Mesenchymal stem cell (in vitro differentiated cells and primary cell): ENCODE results near the gene ABHD3. TPM values are rescaled to one million over a fixed set of nuclear protein-coding genes. Genes with fewer than 3 reads are reported as not detected.

Experiments used
- DNase-seq: peaks from one replicate; pipeline ENCODE4 v3.0.0-alpha.2; 2013
- H2AFZ ChIP-seq: one replicate; pipeline ENCODE4 v1.6.1; 2013; ENCODE audit warnings: low read depth, mild to moderate bottlenecking, control low read depth, inconsistent platforms, low read length, moderate library complexity
- H2AK5ac ChIP-seq: 2 replicates; pipeline ENCODE4 v1.6.1; 2013; ENCODE audit warnings: low read length, moderate library complexity, mild to moderate bottlenecking, inconsistent platforms; ENCODE audit not compliant: severe bottlenecking
- H2BK120ac ChIP-seq: one replicate; pipeline ENCODE4 v1.6.1; 2013; ENCODE audit warnings: low read depth, mild to moderate bottlenecking, inconsistent platforms, low read length, moderate library complexity
- H2BK12ac ChIP-seq, 2 experiments: one replicate each; pipeline ENCODE4 v1.6.1; 2013; ENCODE audit warnings: inconsistent platforms in 2 of 2, low read length in 2 of 2, mild to moderate bottlenecking in 2 of 2, moderate library complexity in 2 of 2, control low read depth in 1 of 2
- H2BK15ac ChIP-seq: one replicate; pipeline ENCODE4 v1.6.1; 2013; ENCODE audit warnings: mild to moderate bottlenecking, low read depth, inconsistent platforms; ENCODE audit not compliant: poor library complexity, severe bottlenecking
- H2BK5ac ChIP-seq: 2 replicates; pipeline ENCODE4 v1.6.1; 2013; ENCODE audit warnings: low read depth, mild to moderate bottlenecking, low read length, control low read depth, inconsistent platforms; ENCODE audit not compliant: poor library complexity, severe bottlenecking
- H3K14ac ChIP-seq, 2 experiments: one replicate each; pipeline ENCODE4 v1.6.1; 2013; ENCODE audit warnings: inconsistent platforms in 2 of 2, low read length in 2 of 2, control low read depth in 1 of 2, mild to moderate bottlenecking in 1 of 2, moderate library complexity in 1 of 2
- H3K18ac ChIP-seq, 2 experiments: one replicate each; pipeline ENCODE4 v1.6.1; 2013; ENCODE audit warnings: inconsistent platforms in 2 of 2, low read length in 2 of 2, control low read depth in 1 of 2, low read depth in 1 of 2, mild to moderate bottlenecking in 1 of 2
- H3K23ac ChIP-seq, 2 experiments: one replicate each; pipeline ENCODE4 v1.6.1; 2013; ENCODE audit warnings: inconsistent platforms in 2 of 2, low read length in 2 of 2, mild to moderate bottlenecking in 2 of 2, moderate library complexity in 2 of 2, control low read depth in 1 of 2
- H3K27ac ChIP-seq: 2 replicates; pipeline ENCODE4 v1.5.1; 2013; ENCODE audit warnings: mild to moderate bottlenecking, moderate library complexity, low read length, control low read depth, inconsistent platforms; ENCODE audit not compliant: poor library complexity, severe bottlenecking
- H3K27me3 ChIP-seq, 2 experiments: 2 replicates each; pipeline versions ENCODE4 v1.6.1 to v1.7.0; 2013; ENCODE audit warnings: low read length in 2 of 2, mild to moderate bottlenecking in 2 of 2, moderate library complexity in 2 of 2, control low read depth in 1 of 2, inconsistent platforms in 1 of 2; ENCODE audit not compliant: control insufficient read depth in 1 of 2, insufficient read depth in 1 of 2
- H3K36me3 ChIP-seq, 2 experiments: 2 replicates each; pipeline versions ENCODE4 v1.6.1 to v1.7.0; 2013; ENCODE audit warnings: low read length in 2 of 2, control low read depth in 1 of 2, inconsistent platforms in 1 of 2, low read depth in 1 of 2, mild to moderate bottlenecking in 1 of 2; ENCODE audit not compliant: insufficient read depth in 2 of 2, control insufficient read depth in 1 of 2
- H3K4ac ChIP-seq, 2 experiments: one replicate each; pipeline ENCODE4 v1.6.1; 2013; ENCODE audit warnings: inconsistent platforms in 2 of 2, low read length in 2 of 2, mild to moderate bottlenecking in 2 of 2, moderate library complexity in 2 of 2, control low read depth in 1 of 2, low read depth in 1 of 2
- H3K4me1 ChIP-seq: 2 replicates; pipeline ENCODE4 v1.6.1; 2013; ENCODE audit warnings: low read depth, low read length, control low read depth; ENCODE audit not compliant: control insufficient read depth, insufficient read depth
- H3K4me2 ChIP-seq: 2 replicates; pipeline ENCODE4 v1.6.1; 2013; ENCODE audit warnings: low read length, mild to moderate bottlenecking, inconsistent platforms; ENCODE audit not compliant: poor library complexity, severe bottlenecking
- H3K4me3 ChIP-seq, 2 experiments: 2 replicates each; pipeline versions ENCODE4 v1.5.1 to v1.7.0; 2013; ENCODE audit warnings: low read length in 2 of 2, mild to moderate bottlenecking in 2 of 2, control low read depth in 1 of 2, low read depth in 1 of 2; ENCODE audit not compliant: insufficient read depth in 1 of 2
- H3K79me1 ChIP-seq: replicated peaks from 2 replicates; pipeline ENCODE4 v1.6.1; 2013; ENCODE audit warnings: mild to moderate bottlenecking, control low read depth, low read length, inconsistent platforms; ENCODE audit not compliant: poor library complexity, severe bottlenecking
- H3K9ac ChIP-seq: 2 replicates; pipeline ENCODE4 v1.7.0; 2013; ENCODE audit warnings: mild to moderate bottlenecking, low read length, moderate library complexity
- H3K9me3 ChIP-seq: 2 replicates; pipeline ENCODE4 v1.7.0; 2013; ENCODE audit warnings: mild to moderate bottlenecking, low read length; ENCODE audit not compliant: control insufficient read depth
- H4K8ac ChIP-seq: one replicate; pipeline ENCODE4 v1.6.1; 2013; ENCODE audit warnings: inconsistent platforms, mild to moderate bottlenecking, low read length, moderate library complexity
- H4K91ac ChIP-seq: one replicate; pipeline ENCODE4 v1.6.1; 2013; ENCODE audit warnings: mild to moderate bottlenecking, low read length, inconsistent platforms
- WGBS: methylation state at CpG from one replicate; pipeline ENCODE4 v1.1.7; 2013; ENCODE audit warnings: mixed read lengths; 5-methylcytosine and 5-hydroxymethylcytosine counted together
- polyA plus RNA-seq, 2 experiments: library from polyadenylated mRNA; stranded (reverse); fragments of 200-250 nt; gene quantifications; one replicate each; pipeline ENCODE4 v1.2.3, GENCODE V29; 2013

Gene ABHD3, protein sequence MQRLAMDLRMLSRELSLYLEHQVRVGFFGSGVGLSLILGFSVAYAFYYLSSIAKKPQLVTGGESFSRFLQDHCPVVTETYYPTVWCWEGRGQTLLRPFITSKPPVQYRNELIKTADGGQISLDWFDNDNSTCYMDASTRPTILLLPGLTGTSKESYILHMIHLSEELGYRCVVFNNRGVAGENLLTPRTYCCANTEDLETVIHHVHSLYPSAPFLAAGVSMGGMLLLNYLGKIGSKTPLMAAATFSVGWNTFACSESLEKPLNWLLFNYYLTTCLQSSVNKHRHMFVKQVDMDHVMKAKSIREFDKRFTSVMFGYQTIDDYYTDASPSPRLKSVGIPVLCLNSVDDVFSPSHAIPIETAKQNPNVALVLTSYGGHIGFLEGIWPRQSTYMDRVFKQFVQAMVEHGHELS
- 7.3 TPM for polyA plus RNA-seq (2013, experiment 1 of 2)
- 8.5 TPM for polyA plus RNA-seq (2013, experiment 2 of 2)

DNA sequence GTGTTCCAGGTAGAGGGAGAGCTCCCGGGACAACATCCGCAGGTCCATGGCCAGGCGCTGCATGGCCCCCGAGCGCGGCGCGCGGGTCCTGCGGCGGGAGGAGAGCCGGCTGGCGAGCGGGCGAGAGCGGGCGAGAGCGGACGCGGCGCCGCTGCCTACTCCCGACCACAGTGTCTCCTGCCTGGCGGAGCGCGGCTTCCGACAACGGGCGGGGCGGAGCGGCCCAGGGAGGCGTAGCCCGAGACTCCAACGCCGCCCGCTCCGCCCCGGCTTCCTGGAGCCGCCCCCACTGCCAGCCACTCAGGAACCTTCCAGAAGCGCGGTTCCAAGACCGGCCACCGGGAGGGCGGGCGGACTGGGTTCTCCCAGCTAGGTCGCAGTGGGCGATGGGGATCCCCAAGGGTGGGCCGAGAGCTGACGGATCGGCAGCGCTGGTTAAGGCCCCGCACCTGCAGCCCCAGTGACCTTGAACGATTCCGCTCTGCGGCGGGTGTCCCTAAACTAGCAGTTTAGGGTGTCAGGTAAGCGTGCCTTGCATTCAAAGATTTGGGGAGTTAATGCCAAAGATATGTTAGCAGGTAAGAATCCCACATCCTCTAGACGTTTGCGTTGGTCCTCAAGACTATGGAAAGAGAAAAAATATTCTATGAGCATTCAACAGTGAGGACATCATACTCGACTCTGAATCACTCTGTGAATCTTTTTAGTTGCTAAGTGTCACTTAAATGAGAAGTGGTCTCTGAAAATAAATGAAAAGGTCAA lies at the start of gene ABHD3:
ABHD3 (minus strand) TSS at position 172 of the 762 bp plus-strand sequence; CDS start at position 63, 109 bp downstream.
- Histone ChIP-seq H2BK5ac (no peak within 1 kb of the TSS), H3K9me3 (no peaks in the 10 kb centered on the region), H2BK120ac (peak within 1 kb of the TSS; percentile 94), H3K4me2 (peak within 1 kb of the TSS; percentile 99), H3K14ac (peak within 1 kb of the TSS in 1 of 2 experiments; percentile 89), H4K8ac (peak within 1 kb of the TSS; percentile 87), H2BK12ac (peak within 1 kb of the TSS in 1 of 2 experiments; percentile 54), H3K79me1 (no peaks in the 10 kb centered on the region), H3K23ac (peak within 1 kb of the TSS in 1 of 2 experiments; percentile 98), H3K4ac (peak within 1 kb of the TSS in 1 of 2 experiments; percentile 61), H3K18ac (peak within 1 kb of the TSS; percentile 75 to 99), H2AK5ac (no peak within 1 kb of the TSS), H2BK15ac (peak within 1 kb of the TSS; percentile 52), H3K27ac (no peak within 1 kb of the TSS), H3K36me3 (peaks cover 0 to 6% of the 10 kb centered on the region in 2 experiments), H3K4me3 (peak within 1 kb of the TSS; percentile 84 to 88), H3K4me1 (peaks cover 6% of the 10 kb centered on the region), H4K91ac (peak within 1 kb of the TSS; percentile 50), H2AFZ (peak within 1 kb of the TSS; percentile 99), H3K9ac (peak within 1 kb of the TSS; percentile 93), H3K27me3 (no peaks in the 10 kb centered on the region)
- peak; percentile 94 for DNase-seq
- WGBS: 14% methylated on average over 41 of the region's 60 CpGs

DNA sequence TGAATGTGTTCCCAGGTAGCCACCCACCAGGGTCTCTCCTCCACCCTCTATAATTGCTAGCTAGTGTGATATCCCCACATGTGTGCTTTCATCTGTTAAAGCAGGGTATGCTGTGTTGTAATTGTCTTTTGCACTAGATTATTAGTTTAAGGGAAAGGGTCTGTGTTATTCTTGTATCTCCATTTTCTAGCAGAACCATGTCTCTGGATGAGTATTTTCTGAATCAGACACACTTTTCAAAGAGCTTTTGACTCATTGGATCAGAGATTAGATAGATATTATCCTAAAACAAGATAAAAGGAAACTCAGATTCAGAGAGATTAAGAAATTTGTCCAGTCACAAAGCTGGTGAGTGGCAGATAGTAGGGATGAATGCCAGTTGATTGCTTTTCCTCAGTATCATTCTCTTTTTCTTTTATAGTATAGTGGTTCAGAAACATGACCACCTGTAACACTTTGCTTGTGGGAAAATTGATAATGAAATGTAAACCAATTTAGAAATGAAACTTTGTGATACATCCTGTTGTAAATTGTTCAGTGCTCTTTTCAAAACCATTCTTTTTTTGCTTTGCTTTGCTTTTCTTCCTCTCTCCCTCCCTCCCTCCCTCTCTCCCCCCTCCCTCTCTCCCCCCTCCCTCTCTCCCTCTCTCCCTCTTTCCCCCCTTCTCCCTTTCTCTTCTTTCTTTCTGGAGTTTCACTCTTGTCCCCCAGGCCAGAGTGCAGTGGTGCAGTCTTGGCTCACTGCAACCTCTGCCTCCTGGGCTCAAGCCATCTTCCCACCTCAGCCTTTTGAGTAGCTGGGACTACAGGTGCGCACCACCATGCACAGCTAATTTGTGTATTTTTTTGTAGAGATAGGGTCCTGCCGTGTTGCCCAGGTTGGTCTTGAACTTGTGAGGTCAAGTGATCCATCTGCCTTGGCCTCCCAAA lies 43.5 kb upstream of the ABHD3 start:
- Histone ChIP-seq H2BK5ac (no peak overlapping the region), H3K4me3 (no peak overlapping the region), H3K79me1 (peaks cover 4% of the 10 kb centered on the region), H2BK120ac (no peak overlapping the region), H2BK12ac (no peak overlapping the region), H4K91ac (no peak overlapping the region), H2BK15ac (no peak overlapping the region), H3K27ac (no peak overlapping the region), H2AFZ (no peak overlapping the region), H3K14ac (no peak overlapping the region), H3K18ac (no peak overlapping the region), H3K9me3 (no peaks in the 10 kb centered on the region), H3K4ac (no peak overlapping the region), H4K8ac (no peak overlapping the region), H3K36me3 (no peaks in the 10 kb centered on the region), H2AK5ac (no peak overlapping the region), H3K4me1 (peaks cover 3% of the 10 kb centered on the region), H3K4me2 (no peak overlapping the region), H3K9ac (no peak overlapping the region), H3K23ac (no peak overlapping the region), H3K27me3 (no peaks in the 10 kb centered on the region)
- no peak for DNase-seq
- WGBS: 86% methylated on average over 2 of the region's 2 CpGs

DNA sequence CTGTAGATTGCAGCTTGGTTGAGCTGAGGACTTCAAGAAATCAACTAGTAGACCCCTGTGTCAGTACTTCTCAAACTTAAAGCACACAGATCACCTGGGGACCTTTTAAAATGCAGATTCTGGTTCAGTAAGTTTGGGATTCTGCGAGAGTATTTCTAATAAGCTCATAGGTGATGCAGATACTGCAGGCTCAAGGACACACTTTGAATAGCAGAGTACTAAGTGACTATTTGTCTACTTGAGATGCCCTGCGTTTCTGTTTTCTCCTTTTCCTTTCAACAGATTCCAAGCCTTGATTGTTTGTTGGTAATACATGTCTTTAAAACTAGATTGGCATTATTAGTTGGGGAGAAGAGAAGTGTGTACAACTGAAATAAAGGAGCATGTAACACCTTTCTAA lies 42.7 kb upstream of the ABHD3 start:
- H3K4me1 ChIP-seq: peaks cover 3% of the 10 kb centered on the region
- H3K36me3 ChIP-seq: no peaks in the 10 kb centered on the region
- H3K18ac ChIP-seq: no peak overlapping the region
- no peak overlapping the region for H3K27ac ChIP-seq
- H2AK5ac ChIP-seq: no peak overlapping the region
- no peak for DNase-seq
- H4K8ac ChIP-seq: no peak overlapping the region
- no peak overlapping the region for H4K91ac ChIP-seq
- H3K4ac ChIP-seq: no peak overlapping the region
- H3K9me3 ChIP-seq: no peaks in the 10 kb centered on the region
- H3K4me3 ChIP-seq: no peak overlapping the region
- H2BK120ac ChIP-seq: no peak overlapping the region
- no peak overlapping the region for H3K4me2 ChIP-seq
- H2BK5ac ChIP-seq: no peak overlapping the region
- no peak overlapping the region for H2BK12ac ChIP-seq
- no peak overlapping the region for H2AFZ ChIP-seq
- no peak overlapping the region for H2BK15ac ChIP-seq
- 88% methylated on average over 1 of the region's 2 CpGs for WGBS
- H3K23ac ChIP-seq: no peak overlapping the region
- no peak overlapping the region for H3K9ac ChIP-seq
- H3K14ac ChIP-seq: no peak overlapping the region
- no peaks in the 10 kb centered on the region for H3K27me3 ChIP-seq
- peaks cover 4% of the 10 kb centered on the region for H3K79me1 ChIP-seq
